ENCODE results near the gene ATP8B4.
"Not testable (repeated sequence)": the region's sequence is repeated elsewhere in the genome, so short reads cannot be mapped to it uniquely, and the experiment has no call there.

The ATP8B4 gene

DNA sequence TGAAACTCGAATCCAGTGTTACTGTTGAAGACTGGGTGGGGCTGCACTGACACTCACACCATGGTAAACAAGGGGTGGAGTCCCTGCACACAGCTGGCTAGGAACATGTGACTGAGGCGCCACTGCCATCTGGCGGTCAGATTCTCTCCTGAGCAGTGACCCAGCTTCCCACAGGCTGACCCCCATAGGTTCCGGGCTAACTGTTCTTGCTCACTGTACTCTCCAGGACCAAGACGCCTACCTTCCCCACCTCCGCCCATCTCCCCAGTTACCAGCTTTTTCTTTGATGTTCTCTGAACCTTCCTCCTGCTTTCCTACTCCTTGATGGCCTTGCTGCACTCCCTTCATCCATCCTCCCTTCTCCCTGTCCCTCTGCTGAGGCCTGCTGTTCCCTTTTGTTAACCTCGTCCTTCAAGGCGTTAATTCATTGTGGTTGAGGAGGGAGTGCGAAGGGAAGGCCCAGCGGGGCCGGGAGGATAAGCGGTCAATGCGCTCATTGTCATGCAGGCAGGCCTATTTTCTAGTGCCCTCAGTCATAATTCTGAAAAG, 115.2 kb downstream of the ATP8B4 start:
- peak; percentile 82 for DNase-seq

DNA sequence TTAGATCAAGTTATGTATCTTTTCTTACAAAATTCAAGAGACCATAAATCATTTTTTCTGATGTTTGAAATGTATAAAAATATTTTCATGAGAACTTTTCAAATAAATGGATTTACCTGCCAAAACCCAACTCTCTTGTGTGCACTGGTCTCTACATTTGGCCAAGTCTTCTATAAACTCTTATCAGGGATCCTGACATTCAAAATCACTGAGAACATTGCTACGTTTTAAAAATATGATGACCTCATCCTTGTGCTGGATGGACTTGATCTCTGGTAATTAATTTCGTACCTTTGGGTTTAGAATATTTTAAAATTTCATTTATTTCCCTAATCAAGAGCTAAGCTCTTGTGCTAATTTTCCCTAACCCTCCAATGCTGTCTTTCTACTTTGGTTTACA, 127.4 kb downstream of the ATP8B4 start:
- no peak for DNase-seq

DNA sequence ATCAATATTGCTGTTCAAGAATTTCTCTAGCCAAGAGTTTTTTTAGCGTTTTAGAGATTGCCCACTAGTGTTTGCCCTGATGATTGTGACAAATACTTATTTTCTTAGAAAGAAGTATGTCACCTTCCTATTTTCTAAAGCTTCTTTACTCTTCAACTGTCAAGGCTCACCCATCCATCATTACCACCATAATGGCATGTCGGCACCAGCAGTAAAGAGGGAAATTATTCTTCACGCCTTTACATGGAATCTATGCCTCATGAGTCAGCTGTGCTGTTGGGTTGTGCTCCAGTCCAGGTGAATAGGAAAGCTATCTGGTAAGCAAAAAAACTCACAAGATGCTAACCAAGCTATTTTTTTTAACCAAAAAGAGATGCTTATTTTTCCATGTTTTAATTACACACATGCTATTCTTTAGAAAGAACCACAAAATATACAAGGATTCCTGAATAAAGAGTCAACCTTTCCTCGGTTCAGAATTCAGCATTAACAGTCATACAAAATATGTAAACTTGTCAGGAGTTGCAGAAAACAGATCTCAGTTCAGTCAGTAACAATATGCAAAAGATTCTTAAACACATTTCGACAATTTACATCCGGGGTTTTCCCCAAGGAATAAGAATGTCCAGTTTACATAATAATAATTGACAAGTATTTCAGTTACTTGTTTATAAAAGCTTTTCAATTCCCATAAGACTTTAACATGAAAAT, 128.0 kb downstream of the ATP8B4 start:
- DNase-seq, result no peak

DNA sequence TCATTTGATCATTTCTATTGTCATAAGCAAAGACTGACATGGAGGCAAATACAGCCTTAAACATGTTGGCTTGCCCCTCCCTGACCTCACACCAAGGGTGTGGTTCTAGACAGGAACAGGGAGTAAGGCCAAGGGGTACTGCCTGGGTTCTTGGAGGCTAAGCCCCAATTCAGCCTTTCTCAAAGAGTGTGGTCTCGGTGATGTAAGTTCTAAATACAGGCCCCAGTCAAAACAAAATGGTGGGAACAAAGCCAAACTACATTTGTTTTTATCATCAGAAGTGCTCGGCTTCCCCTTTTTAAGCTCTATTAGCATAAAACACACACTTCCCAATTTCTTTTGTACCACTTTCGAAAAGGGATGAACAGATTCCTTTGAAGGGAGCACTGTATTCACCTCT, 129.5 kb downstream of the ATP8B4 start:
- no peak for DNase-seq

DNA sequence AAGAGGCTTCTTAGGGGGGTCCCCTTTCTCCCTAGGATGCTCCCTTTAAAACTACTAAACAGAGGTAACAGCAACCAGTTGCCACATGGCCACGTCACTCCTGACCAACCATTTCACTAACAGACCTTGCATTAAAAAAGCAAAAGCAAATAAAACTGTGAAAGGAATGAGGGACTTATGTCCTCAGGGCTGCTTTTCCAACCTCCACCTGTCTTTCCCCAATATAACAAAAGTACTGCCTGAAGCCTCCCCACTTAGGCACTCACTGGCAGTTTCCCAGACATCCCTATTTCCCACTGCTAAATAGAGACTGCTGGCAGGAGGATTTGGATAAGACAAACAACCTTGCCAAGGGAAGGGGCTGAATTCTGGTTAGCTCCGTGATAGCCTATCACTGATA, 130.3 kb downstream of the ATP8B4 start:
- no peak for DNase-seq

DNA sequence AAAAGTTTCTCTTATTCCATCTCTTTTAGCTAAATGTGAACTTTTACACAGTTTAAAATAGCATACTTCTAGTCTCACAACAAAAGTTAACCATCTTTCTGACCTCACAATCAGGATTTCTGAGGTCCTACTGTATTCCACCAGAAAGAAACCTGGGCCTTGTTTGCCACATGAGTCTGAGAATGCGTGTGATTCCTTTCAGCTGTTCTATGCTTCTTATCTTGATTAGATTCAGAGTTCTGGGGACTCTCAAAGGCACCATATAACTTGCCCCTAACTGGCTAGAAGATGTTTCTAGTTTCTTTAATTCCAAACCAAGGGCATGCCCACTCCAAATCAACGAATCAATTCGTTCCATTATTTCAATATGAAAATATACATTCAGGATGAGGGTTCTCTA, 131.1 kb downstream of the ATP8B4 start:
- DNase-seq, result no peak

DNA sequence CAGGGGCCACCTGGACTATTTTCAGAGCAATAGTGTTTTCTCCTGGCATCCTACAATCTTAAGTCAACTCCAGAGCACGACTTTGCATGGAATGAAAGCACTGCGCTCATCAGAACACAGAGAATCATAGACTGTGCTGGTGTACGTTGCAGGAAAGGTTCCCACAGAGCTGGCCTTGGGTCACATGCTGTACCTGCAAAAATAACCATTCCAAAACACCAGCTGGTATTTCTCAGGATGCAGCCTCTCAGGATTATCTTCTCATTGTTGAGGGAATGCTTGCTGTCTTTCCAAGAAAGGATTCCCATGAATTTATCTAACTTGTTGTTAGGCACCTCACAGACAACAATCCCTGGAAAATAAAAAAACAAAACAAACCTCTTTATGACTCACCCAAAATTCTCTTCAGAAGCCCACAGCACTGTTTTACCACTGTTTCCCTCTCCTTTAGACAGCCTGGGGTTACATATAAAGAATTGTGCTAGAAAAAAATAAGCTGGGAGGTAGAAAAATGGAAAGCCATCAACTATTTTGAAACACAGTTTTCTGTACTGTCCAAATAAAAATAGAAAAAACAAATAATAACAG, 131.7 kb downstream of the ATP8B4 start:
- no peak for DNase-seq

DNA sequence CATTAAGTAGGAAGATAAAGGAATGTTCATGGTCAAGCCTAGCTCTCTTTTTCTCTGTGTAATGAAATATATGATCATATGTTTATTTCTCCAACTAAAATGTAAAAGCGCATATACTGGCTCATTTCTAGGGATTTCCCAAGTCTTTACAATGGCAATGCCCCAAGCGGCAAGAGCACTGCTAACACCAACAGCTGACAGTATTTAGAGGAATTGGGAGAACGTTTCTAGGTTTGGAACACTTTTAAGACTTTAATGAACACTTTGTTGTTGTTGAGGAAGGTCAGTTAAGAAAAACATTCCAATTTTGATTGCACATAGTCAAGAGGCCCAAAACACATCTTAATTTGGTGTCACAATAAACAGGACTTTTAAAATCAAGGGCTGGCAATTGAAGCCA, 132.7 kb downstream of the ATP8B4 start:
- no peak for DNase-seq

DNA sequence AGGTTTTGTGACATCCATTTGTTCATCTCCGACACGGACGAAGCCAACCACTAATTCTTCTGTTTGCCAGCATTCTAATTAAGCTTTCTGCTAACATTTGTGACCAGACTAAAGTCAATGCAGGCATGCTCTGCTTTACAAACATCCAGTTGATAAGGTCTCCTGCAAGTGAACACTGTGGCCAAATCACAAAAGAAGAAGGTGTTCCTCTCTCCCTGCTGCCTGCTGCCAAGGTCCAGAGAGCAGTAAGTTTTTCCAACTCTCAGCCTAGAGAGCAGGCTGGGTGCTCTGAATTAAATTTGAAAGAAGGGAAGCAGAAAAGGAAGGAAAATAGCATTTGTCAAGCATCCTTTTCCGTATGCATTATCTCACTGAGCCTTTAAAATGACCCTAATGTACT, 133.6 kb downstream of the ATP8B4 start:
- DNase-seq, result no peak

DNA sequence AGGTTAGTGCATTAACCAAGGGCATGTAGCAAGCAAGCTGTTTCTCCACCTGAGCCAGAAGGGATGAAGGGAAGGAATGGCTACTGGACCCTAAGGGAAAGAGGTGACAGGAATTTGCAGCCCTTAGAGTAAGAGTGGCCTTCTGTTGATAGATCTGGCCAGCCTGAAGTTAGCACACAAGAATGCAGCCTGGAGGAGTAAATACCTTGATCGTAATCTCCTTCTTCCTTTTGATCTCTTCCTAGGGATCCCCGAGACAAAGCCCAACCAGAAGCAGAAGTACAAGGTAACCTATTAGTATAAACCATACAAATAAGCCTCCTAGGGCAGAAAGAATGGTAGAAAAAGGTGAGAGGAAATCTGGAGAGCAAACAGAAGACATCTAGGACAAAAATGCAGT, 134.6 kb downstream of the ATP8B4 start:
- DNase-seq, result no peak

DNA sequence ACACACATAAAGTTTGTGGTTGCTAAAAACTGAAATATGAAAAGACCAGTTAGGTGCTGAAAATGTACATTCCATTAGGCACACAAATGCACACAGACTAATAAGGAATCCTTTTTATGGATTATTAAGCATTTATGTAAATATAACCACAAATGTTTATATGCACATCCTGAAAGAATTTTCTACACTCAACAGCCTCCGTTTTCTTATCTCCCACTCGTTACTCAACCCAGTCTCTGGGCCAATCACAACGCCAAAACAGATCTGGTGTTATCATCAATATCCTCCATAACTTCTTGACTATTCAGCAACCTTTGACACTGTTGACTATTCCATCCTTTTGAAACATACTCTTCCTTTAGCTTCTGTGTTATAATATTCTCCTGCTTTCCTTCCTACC, 136.4 kb downstream of the ATP8B4 start:
- DNase-seq, result no peak

DNA sequence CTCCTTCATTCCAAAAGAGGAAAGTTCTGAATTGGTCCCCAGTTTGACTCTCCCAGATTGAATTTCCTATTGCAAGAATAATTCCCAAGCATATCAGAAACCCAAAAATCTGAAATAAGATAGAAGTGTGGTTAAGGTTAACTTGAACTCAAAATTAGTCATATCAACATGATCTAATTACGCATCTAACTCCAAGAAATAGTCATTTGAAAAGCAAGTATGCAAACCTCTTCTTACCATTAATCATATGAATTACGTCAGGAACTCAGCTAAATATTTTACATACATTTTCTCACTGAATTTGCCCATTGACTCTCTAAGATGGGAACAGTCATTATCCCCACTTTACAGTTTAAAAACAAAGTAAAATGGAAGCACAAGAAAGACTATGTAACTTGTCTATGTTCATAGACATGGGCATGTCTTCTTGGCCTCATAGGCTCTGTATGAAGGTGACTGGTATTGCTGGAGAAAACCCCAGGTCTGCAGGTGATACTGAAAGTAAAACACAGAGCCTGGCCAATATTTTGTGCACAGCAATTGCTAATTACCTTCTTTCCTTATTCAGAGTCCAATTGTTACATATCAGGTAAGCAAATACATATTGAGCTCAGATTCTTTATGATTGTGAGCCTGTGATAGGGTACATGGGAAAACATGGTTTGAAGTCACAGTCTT, 139.2 kb downstream of the ATP8B4 start:
- no peak for DNase-seq

DNA sequence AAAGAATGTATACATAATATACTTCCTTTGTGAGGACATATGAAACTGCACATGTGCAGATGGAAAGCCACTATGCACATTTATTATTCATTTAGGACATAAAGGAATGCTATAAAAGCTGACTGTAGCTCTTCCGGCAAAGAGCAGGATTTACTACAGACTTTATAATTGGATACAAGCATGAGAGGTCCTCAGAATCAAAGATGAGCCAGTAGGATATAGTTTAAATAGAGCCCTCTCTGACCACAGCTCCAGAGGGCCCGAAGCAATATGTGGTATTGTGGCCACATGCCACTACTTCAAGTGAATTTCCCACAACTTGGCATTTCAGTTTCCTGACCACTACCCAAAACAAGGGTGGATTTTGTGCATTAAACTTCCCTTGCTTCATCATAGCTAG, 140.9 kb downstream of the ATP8B4 start:
- DNase-seq, result no peak

DNA sequence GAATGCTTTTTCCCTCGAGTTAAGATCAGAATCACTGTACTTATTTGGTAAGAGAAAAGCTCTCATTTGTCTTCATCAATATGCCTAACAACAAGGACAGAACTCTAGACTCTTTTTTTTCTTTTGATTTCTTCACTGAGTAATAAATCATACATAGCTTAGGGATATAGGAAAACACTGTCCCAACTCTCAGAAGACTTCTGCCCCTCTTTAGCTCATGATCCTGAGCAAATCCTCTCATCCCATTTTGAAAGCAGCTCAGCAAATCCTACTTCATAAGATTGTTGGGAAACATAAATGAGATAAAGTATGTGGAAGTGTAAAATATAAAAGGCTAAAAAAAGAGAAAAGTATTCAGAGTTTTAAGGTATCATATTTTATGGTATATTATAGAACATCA, 141.7 kb downstream of the ATP8B4 start:
- DNase-seq, result no peak

DNA sequence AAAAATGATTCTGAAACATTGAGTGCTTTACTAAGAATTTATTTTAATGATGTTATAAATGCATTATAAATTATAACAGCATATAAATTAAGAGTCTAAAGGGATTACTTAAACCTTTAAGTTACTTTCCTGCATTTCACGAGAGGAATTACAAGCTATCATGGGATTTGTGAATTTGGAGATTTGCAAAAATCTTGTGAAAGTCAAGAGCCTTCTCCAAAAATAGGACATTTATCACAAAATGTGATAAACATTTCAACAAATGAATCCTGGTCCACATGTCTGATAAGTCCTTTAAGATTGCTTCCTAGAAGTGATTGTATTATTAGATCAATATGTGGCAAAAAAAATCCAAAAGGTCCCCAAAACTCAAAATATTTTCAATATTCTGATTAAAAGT, 154.5 kb downstream of the ATP8B4 start:
- no peak for DNase-seq

DNA sequence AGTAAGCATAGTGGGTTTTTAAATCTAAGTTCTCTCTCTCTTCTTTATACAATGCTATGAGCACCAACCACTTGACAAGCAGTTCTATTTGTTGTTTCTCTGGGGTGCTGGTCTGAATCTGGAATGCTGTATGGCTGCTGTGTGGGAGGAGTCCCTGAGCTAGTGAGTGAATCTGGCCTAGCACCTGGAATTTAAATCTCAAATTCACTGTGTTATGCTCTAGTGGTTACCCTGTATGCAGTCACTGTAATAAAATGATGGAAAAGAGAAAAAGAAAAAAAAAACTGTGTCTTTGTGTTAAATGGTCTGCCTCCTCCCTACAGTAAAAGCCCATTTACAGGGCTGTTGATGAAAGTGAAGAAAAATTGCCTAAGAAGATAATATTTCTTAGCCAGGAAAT, 155.0 kb downstream of the ATP8B4 start:
- DNase-seq, result no peak

DNA sequence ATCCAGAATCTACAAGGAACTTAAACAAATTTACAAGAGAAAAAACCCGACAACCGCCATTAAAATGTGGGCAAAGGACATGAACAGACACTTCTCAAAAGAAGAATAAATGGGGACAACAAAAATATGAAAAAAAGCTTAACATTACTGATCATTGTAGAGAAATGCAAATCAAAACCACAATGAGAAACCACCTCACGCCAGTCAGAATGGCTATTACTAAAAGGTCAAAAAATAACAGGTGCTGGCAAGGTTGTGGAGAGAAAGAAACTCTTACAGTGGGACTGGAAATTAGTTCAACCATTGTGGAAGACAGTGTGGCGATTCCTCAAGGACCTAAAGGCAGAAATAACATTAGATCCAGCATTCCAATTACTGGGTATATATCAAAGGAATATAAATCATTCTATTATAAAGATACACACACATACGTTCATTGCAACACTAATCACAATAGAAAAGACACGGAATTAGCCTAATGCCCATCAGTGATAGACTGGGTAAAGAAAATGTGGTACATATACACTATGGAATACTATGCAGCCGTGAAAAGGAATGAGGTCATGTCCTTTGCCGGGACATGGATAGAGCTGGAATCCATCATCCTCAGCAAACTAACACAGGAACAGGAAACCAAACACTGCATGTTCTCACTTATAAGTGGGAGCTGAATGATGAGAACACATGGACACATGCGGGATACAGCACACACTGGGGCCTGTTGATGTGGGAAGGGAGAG, 155.8 kb downstream of the ATP8B4 start:
- DNase-seq, result not testable (repeated sequence)

DNA sequence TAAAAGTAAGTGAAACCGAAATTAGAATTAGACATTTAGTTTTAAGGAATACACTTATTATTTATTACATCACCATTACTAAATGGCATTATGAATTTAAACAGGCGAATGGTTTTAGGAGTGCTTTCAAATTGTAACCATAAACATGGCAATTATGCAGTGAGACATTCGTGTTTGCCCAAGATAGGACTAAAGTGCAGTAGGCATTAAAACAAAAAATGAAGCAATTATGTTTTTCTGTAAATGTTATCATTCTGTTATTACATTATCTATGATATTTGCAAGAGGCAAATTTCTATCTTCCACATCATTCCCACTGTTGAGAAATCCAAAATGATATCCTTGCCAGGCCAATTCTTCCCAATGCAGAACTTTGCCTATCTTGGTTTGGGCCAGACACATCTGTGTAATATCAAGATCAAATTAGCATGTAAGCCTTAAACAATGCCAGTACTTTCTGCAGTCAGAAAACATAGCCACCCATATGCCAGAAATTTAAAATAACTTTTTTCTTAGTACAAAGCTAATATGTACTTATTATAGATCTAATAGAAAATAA, 156.9 kb downstream of the ATP8B4 start:
- no peak for DNase-seq

DNA sequence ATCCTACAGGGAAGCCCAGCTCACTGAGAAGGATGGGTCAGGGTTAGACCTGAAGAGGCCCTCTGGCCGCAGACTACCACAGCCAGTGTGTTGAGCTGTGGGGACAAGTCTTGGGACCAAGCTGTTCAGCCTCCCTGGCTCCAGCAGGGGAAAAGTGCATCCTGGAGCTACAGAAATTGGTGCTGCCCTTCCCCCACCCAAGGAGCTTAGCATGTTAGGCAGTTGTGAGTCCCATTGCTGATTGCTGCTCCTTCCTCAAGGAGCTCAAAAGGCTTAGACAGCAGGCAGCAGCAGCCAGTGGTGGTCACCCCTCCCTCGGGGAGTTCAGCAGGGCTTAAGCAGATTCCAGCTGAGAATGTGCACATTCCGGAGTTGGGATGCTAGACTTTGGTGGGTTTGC, 165.6 kb downstream of the ATP8B4 start:
- DNase-seq, result no peak

DNA sequence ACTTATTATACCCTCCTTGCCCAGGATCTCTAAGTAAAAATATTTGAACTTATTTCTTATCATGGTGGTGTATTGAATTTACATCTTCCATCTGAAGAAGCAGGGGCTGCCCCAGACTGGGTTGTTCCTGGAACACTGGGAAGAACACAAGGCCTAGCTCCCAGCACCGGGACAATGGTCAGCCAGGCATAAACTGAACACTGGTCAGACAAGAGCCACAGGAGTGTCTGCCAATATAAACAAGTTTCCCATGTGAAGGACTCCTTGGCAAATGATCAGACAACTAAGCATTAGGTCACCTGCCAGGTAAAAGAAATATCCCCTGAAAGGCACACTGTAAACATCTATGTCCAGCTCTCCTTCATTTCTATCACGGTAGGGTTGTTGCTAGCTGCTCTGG, 172.4 kb downstream of the ATP8B4 start:
- DNase-seq, result no peak

DNA sequence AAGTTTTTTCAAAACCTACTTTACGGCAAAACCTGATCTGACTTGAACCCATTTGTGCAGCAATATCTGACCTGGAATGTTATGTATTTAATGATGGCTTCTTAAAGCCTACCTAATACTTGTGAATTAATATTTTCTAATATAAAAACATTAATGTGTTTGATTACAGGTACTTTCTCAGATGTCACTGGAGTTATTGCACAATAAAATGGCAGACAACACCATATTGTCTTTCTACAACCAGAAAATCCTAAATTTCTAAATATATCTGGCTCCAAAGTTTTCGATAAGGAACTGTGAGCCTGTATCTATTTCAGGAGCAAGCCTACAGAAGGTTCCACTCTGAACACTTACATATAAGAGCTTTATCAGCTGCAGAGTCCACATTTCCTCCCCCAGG, 184.5 kb downstream of the ATP8B4 start:
- DNase-seq, result no peak

DNA sequence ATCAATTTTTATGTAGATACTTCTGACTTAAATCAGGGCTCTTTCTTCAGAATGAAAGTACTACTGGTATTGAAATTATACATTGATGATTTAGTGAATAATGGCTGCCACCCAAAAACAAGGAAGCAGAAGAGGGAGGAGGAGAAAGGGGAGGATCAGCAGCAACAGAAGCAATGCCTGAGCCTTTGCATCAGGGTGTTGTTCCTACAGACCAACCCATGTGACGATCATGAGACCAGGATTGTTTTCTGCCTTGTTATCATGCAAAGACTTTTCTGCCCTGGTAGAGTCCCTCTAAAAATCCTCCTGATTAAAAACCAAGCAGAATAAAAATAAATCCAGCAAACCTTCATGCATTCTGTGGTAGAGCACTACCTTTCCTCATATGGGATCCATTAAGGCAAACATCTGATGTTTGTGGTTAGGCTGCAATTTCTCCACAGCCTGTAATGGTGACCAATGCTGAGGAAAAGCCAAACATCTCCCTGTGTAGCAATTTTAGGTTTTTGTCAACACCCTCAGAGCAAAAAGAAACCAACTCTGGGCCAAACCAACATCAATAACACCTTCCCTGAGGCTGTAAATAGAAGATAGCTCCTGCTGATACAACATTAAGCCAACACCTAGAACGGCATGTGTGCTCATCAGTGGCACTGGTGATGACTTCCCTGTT, 191.7 kb downstream of the ATP8B4 start:
- DNase-seq, result no peak

DNA sequence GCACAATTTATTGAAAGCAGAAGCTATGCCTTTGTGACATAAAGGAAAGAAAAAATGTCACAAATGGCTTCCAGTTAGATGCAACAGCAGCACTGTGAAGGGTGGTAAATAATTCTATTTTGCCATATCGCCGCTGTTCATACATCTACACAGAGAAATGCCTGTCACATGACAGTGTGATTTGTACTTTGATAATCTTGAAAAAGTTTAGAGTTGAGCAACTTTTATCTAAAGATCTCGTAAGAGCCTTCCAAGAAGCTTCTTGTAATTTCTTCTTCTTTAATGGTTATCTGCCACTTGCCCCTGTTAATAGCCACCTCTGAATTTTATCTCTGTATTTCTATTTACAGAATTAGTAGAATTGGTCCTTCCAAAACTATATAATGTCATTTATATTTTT, 192.3 kb downstream of the ATP8B4 start:
- DNase-seq, result no peak

Measured in retina (tissue), 1 donor.